ENCODE data around the gene DOCK1.

DNA sequence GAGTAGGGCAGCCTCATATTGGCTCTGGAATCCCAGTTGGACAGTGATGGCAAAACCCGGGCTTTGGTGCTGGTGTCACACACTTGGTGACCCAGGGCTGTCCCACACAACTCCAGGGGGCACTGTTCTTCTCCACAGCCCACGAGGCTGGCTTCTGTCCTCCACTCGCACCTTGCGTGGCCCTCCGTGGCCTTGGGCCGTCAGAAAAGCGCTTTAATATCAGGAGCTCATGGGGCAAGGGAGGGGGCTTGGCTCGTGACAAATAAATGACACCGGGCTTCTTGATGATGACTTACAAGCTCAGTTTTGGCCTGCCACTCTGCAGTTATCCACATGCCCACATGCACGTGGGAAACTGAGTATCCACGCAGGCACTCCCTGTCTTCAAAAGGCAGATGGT lies 8.1 kb downstream of the DOCK1 start:
- TF ChIP-seq, protein P1, sequence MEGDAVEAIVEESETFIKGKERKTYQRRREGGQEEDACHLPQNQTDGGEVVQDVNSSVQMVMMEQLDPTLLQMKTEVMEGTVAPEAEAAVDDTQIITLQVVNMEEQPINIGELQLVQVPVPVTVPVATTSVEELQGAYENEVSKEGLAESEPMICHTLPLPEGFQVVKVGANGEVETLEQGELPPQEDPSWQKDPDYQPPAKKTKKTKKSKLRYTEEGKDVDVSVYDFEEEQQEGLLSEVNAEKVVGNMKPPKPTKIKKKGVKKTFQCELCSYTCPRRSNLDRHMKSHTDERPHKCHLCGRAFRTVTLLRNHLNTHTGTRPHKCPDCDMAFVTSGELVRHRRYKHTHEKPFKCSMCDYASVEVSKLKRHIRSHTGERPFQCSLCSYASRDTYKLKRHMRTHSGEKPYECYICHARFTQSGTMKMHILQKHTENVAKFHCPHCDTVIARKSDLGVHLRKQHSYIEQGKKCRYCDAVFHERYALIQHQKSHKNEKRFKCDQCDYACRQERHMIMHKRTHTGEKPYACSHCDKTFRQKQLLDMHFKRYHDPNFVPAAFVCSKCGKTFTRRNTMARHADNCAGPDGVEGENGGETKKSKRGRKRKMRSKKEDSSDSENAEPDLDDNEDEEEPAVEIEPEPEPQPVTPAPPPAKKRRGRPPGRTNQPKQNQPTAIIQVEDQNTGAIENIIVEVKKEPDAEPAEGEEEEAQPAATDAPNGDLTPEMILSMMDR (IDR thresholded peaks at IDR 0.05; ENCODE audit: low read depth, low read length): no peak
- TF ChIP-seq POLR2A (IDR thresholded peaks at IDR 0.05; ENCODE audit: extremely low read depth, insufficient read length) (no peak), MAX (IDR thresholded peaks at IDR 0.05; ENCODE audit: low read depth, low read length) (no peak), MYC (IDR thresholded peaks at IDR 0.05; ENCODE audit: low read depth, low read length) (no peak)

Measured in NB4 (cell line).